Testis (tissue), 3 donors: ENCODE results near the gene VWF. TPM values are rescaled to one million over a fixed set of nuclear protein-coding genes. Genes with fewer than 3 reads are reported as not detected.

ENCODE experiments used
- DNase-seq: peaks from one replicate; pipeline ENCODE4 v3.0.0-alpha.2; 2019
- H3K27ac ChIP-seq, 2 donors: fragments of 200-600 bp; sonication (generic); one replicate each; pipeline ENCODE4 v1.5.1; 2019
- H3K27me3 ChIP-seq: fragments of 200-600 bp; sonication (generic); one replicate; pipeline ENCODE4 v1.5.1; 2019
- H3K36me3 ChIP-seq: fragments of 200-600 bp; sonication (generic); one replicate; pipeline ENCODE4 v1.5.1; 2017; ENCODE audit warnings: low read depth; ENCODE audit errors: missing control alignments
- H3K4me1 ChIP-seq: fragments of 200-600 bp; sonication (generic); one replicate; pipeline ENCODE4 v1.5.1; 2019
- H3K4me3 ChIP-seq, 2 donors: fragments of 200-600 bp; sonication (generic); one replicate each; pipeline ENCODE4 v1.5.1; 2017 to 2019
- H3K9me3 ChIP-seq: fragments of 200-600 bp; sonication (generic); one replicate; pipeline ENCODE4 v1.5.1; 2017
- CTCF ChIP-seq, 3 experiments: fragments of 450-650 bp in 2 of 3; fragments of 200-600 bp in 1 of 3; sonication (generic) in 1 of 3; IDR thresholded peaks; one replicate each; pipeline ENCODE4 v1.5.1; 2016 to 2019; ENCODE audit warnings: antibody characterized with exemption in 3 of 3, mild to moderate bottlenecking in 2 of 3, moderate library complexity in 1 of 3
- POLR2A ChIP-seq: fragments of 450-650 bp; IDR thresholded peaks from one replicate; pipeline ENCODE4 v1.6.1; 2017; ENCODE audit warnings: antibody characterized with exemption, mild to moderate bottlenecking, moderate library complexity
- WGBS, 2 donors: methylation state at CpG; one replicate each; pipeline ENCODE4 v1.1.5; 2018; 5-methylcytosine and 5-hydroxymethylcytosine counted together
- intact Hi-C: fragments of 100-400 bp; cut with DNase I; formaldehyde crosslinking; loops from one replicate; pipeline ENCODE4 v1.15.1; 2023; ENCODE audit warnings: low total_unique reads
- polyA plus RNA-seq: library from polyadenylated mRNA; stranded (reverse); fragments of 350-450 nt; fragmentation: Illumina TruSeq; extraction: RNeasy Lipid Tissue Mini Kit (QIAGEN cat#74804); gene quantifications from one replicate; pipeline ENCODE4 v1.2.3, GENCODE V29; 2014; ENCODE audit warnings: low read depth, low replicate concordance; ENCODE audit not compliant: insufficient read depth
- total RNA-seq, 2 donors: library from RNA; depleted of rRNA; stranded (reverse); fragments of >200 nt; gene quantifications; one replicate each; pipeline ENCODE4 v1.2.3, GENCODE V29; 2016

The VWF gene
- total and polyA plus RNA-seq, 3 donors from 2014 or later = 68.3 to 86.2 (median 83.7) TPM

GRCh38 chr12:5912437-5913334 lies 211.8 kb downstream of the VWF start:
- Histone ChIP-seq H3K36me3 (no peaks in the 10 kb centered on the region), H3K4me3 (no peak overlapping the region), H3K9me3 (no peaks in the 10 kb centered on the region), H3K27ac (no peak overlapping the region), H3K27me3 (no peaks in the 10 kb centered on the region), H3K4me1 (no peaks in the 10 kb centered on the region)
- DNase-seq = no peak
- intact Hi-C loops = no loop called here
- TF ChIP-seq CTCF (IDR thresholded peaks at IDR 0.05) (no peak), POLR2A (no peak)
- WGBS, 2 donors = 80 to 84% methylated on average over 19 of the region's 19 CpGs

- Histone ChIP-seq H3K4me3 (no peak overlapping the region), H3K36me3 (no peaks in the 10 kb centered on the region), H3K27ac (no peak overlapping the region), H3K4me1 (no peaks in the 10 kb centered on the region), H3K27me3 (no peaks in the 10 kb centered on the region), H3K9me3 (no peaks in the 10 kb centered on the region)
- TF ChIP-seq CTCF (IDR thresholded peaks at IDR 0.05) = no peak
- no peak for TF ChIP-seq POLR2A
- 68 to 76% methylated on average over 3 of the region's 3 CpGs for WGBS, 2 donors
- no peak for DNase-seq
- intact Hi-C loops = no loop called here
These were observed 212.5 kb downstream of the VWF start for GRCh38 chr12:5912011-5912410.

GRCh38 chr12:5910790-5911548 lies 213.5 kb downstream of the VWF start:
- Histone ChIP-seq H3K4me3 (no peak overlapping the region), H3K27ac (no peak overlapping the region), H3K4me1 (no peaks in the 10 kb centered on the region), H3K27me3 (no peaks in the 10 kb centered on the region), H3K9me3 (no peaks in the 10 kb centered on the region), H3K36me3 (no peaks in the 10 kb centered on the region)
- 85 to 91% methylated on average over 6 to 7 of the region's 7 CpGs for WGBS, 2 donors
- intact Hi-C loops = no loop called here
- no peak for DNase-seq
- TF ChIP-seq CTCF (IDR thresholded peaks at IDR 0.05) (no peak), POLR2A (no peak)

- WGBS, 2 donors = 89 to 94% methylated on average over 5 of the region's 5 CpGs
- Histone ChIP-seq H3K4me3 (no peak overlapping the region), H3K4me1 (no peaks in the 10 kb centered on the region), H3K27ac (no peak overlapping the region), H3K27me3 (no peaks in the 10 kb centered on the region), H3K9me3 (no peaks in the 10 kb centered on the region), H3K36me3 (no peaks in the 10 kb centered on the region)
- DNase-seq = no peak
- intact Hi-C loops = no loop called here
- TF ChIP-seq POLR2A (no peak), CTCF (IDR thresholded peaks at IDR 0.05) (no peak)
These were observed 214.9 kb downstream of the VWF start for GRCh38 chr12:5909560-5909959.
